HepG2 (cell line): ENCODE measurements around the gene SLC29A3. TPM values are rescaled to one million over a fixed set of nuclear protein-coding genes. Genes with fewer than 3 reads are reported as not detected.
A peak's percentile ranks its signal among the peaks of the same experiment; 100 is the strongest.

ENCODE experiments used
- BCL6 ChIP-seq: IDR thresholded peaks from 2 replicates; pipeline ENCODE4 v1.6.1; 2016; ENCODE audit warnings: missing genetic modification reagents, missing compliant biosample characterization
- CEBPB ChIP-seq: IDR thresholded peaks from 2 replicates; pipeline ENCODE4 v1.6.1; 2011; ENCODE audit warnings: low read depth, low read length, improper control_type of control experiment, borderline replicate concordance
- ELF3 ChIP-seq: IDR thresholded peaks from 2 replicates; pipeline ENCODE4 v1.6.1; 2016; ENCODE audit warnings: missing genetic modification reagents, missing compliant biosample characterization
- HIVEP1 ChIP-seq: sonication (generic); formaldehyde crosslinking; IDR thresholded peaks from 2 replicates; pipeline ENCODE4 v1.4.0; 2020; ENCODE audit warnings: mild to moderate bottlenecking, missing genetic modification reagents
- REPIN1 ChIP-seq: sonication (generic); formaldehyde crosslinking; IDR thresholded peaks from 2 replicates; pipeline ENCODE4 v1.8.0; 2022; ENCODE audit warnings: missing genetic modification reagents, low read depth, mild to moderate bottlenecking, borderline replicate concordance
- SRY ChIP-seq: sonication (generic); formaldehyde crosslinking; IDR thresholded peaks from 2 replicates; pipeline ENCODE4 v1.8.0; 2022; ENCODE audit warnings: mild to moderate bottlenecking, missing genetic modification reagents
- ZFAT ChIP-seq: sonication (generic); formaldehyde crosslinking; conservative IDR thresholded peaks from 2 replicates; pipeline ENCODE4 v1.8.1; 2023; ENCODE audit warnings: missing genetic modification reagents, inconsistent platforms
- ZNF138 ChIP-seq: sonication (generic); formaldehyde crosslinking; IDR thresholded peaks from 2 replicates; pipeline ENCODE4 v1.5.0; 2020; ENCODE audit warnings: mild to moderate bottlenecking, low read depth, missing genetic modification reagents
- ZNF3 ChIP-seq: IDR thresholded peaks from 2 replicates; pipeline ENCODE4 v1.7.0; 2017; ENCODE audit warnings: inconsistent platforms
- ZNF549 ChIP-seq: sonication (generic); formaldehyde crosslinking; IDR thresholded peaks from 2 replicates; pipeline ENCODE4 v1.5.0; 2020; ENCODE audit warnings: missing genetic modification reagents
- ZSCAN25 ChIP-seq: sonication (generic); formaldehyde crosslinking; IDR thresholded peaks from 2 replicates; pipeline ENCODE4 v1.8.0; 2022; ENCODE audit warnings: mild to moderate bottlenecking, missing genetic modification reagents
- polyA plus RNA-seq, 8 experiments: library from polyadenylated mRNA; depleted of rRNA in 3 of 8; stranded (reverse) in 7 of 8; unstranded in 1 of 8; fragments of >200 nt; fragmentation: Illumina TruSeq in 4 of 8; extraction: Trizol in 4 of 8; gene quantifications; 2 replicates each; pipeline versions ENCODE4 v1.2.1 to v1.2.3, GENCODE V29; 2011 to 2016; ENCODE audit warnings: low read depth in 4 of 8, missing spikeins in 1 of 8, mixed read lengths in 1 of 8; ENCODE audit not compliant: insufficient read depth in 1 of 8
- total RNA-seq, 5 experiments: library from RNA; depleted of rRNA; stranded (reverse); fragments of >200 nt; fragmentation: Illumina TruSeq; extraction: Trizol; gene quantifications; 2 replicates each; pipeline ENCODE4 v1.2.3, GENCODE V29; 2016; ENCODE audit warnings: low read depth in 1 of 5
- TF ChIP-seq, protein P1 (sequence below), 2 experiments: sonication (generic) in 1 of 2; formaldehyde crosslinking in 1 of 2; IDR thresholded peaks; 2 replicates each; pipeline versions ENCODE4 v1.4.0 to v1.6.1; 2018 to 2020; ENCODE audit warnings: missing genetic modification reagents in 2 of 2, borderline replicate concordance in 1 of 2, low read depth in 1 of 2, mild to moderate bottlenecking in 1 of 2, missing biosample characterization in 1 of 2
- TF ChIP-seq, protein P2 (sequence below): sonication (generic); formaldehyde crosslinking; IDR thresholded peaks from 2 replicates; pipeline ENCODE4 v1.4.0; 2020; ENCODE audit warnings: missing genetic modification reagents
- TF ChIP-seq, protein P3 (sequence below): sonication (generic); formaldehyde crosslinking; IDR thresholded peaks from 2 replicates; pipeline ENCODE4 v1.4.0; 2020; ENCODE audit warnings: mild to moderate bottlenecking, missing genetic modification reagents
- TF ChIP-seq, protein P4 (sequence below): sonication (generic); formaldehyde crosslinking; IDR thresholded peaks from 2 replicates; pipeline ENCODE4 v1.5.0; 2020; ENCODE audit warnings: mild to moderate bottlenecking, missing genetic modification reagents, borderline replicate concordance
- TF ChIP-seq, protein P5 (sequence below): sonication (generic); formaldehyde crosslinking; IDR thresholded peaks from 2 replicates; pipeline ENCODE4 v1.4.0; 2020; ENCODE audit warnings: missing genetic modification reagents
- TF ChIP-seq, protein P6 (sequence below): sonication (generic); formaldehyde crosslinking; IDR thresholded peaks from 2 replicates; pipeline ENCODE4 v1.4.0; 2020; ENCODE audit warnings: missing genetic modification reagents

The SLC29A3 gene
- total and polyA plus RNA-seq, 2 of the 13 experiments (the other 11 are each of a cell fraction or from before 2014, with no cell fraction given), result 8.6 to 11.8 TPM

DNA sequence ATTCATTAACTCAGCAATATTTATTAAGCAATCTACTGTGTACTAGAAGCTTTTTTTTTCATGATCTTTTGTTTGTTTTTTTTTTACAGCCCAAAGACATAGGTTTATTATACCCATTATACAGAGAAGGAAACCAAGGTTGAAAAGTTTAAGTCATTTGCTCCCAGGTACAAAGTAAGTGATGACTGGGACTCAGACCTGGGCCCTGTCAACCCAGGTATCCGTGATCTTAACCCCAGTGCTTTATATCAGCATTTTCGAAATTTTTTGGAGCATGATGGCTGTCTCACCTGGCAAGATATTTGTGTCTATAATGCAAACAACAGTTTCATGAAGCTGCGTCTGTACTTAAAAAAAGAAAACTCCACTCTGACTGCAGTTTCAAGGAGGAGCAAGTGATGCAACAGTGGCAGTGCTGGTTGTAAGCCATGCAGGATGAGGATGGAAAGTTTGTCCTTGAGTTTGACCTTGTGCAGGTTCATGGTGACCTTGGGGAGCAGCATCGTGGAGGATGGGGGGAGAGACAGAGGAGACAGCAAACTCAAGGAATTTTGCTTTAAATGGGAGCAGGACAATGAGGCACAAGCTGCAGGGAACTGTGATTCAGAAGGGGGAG, 11.8 kb downstream of the SLC29A3 start (continued):
- TF ChIP-seq, protein P1, sequence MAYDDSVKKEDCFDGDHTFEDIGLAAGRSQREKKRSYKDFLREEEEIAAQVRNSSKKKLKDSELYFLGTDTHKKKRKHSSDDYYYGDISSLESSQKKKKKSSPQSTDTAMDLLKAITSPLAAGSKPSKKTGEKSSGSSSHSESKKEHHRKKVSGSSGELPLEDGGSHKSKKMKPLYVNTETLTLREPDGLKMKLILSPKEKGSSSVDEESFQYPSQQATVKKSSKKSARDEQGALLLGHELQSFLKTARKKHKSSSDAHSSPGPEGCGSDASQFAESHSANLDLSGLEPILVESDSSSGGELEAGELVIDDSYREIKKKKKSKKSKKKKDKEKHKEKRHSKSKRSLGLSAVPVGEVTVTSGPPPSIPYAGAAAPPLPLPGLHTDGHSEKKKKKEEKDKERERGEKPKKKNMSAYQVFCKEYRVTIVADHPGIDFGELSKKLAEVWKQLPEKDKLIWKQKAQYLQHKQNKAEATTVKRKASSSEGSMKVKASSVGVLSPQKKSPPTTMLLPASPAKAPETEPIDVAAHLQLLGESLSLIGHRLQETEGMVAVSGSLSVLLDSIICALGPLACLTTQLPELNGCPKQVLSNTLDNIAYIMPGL (CRISPR knock-in tag; IDR thresholded peaks at IDR 0.05; ENCODE audit: borderline replicate concordance in 1 of 2, low read depth in 1 of 2), result no peak
- TF ChIP-seq ZFAT (CRISPR knock-in tag) (no peak), SRY (CRISPR knock-in tag) (no peak), CEBPB (peak; percentile 42; the same call in 1 of the 2 replicates), ZNF3 (CRISPR knock-in tag) (no peak), REPIN1 (CRISPR knock-in tag) (no peak), ELF3 (CRISPR knock-in tag) (no peak), HIVEP1 (CRISPR knock-in tag) (no peak), ZNF138 (CRISPR knock-in tag) (no peak), ZNF549 (CRISPR knock-in tag) (no peak), BCL6 (CRISPR knock-in tag) (peak; percentile 27; the same call in 1 of the 2 replicates), ZSCAN25 (CRISPR knock-in tag) (no peak)
- TF ChIP-seq, protein P2, sequence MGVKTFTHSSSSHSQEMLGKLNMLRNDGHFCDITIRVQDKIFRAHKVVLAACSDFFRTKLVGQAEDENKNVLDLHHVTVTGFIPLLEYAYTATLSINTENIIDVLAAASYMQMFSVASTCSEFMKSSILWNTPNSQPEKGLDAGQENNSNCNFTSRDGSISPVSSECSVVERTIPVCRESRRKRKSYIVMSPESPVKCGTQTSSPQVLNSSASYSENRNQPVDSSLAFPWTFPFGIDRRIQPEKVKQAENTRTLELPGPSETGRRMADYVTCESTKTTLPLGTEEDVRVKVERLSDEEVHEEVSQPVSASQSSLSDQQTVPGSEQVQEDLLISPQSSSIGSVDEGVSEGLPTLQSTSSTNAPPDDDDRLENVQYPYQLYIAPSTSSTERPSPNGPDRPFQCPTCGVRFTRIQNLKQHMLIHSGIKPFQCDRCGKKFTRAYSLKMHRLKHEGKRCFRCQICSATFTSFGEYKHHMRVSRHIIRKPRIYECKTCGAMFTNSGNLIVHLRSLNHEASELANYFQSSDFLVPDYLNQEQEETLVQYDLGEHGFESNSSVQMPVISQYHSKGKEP (CRISPR knock-in tag), result no peak
- TF ChIP-seq, protein P3, sequence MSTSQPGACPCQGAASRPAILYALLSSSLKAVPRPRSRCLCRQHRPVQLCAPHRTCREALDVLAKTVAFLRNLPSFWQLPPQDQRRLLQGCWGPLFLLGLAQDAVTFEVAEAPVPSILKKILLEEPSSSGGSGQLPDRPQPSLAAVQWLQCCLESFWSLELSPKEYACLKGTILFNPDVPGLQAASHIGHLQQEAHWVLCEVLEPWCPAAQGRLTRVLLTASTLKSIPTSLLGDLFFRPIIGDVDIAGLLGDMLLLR, result no peak
- TF ChIP-seq, protein P4, sequence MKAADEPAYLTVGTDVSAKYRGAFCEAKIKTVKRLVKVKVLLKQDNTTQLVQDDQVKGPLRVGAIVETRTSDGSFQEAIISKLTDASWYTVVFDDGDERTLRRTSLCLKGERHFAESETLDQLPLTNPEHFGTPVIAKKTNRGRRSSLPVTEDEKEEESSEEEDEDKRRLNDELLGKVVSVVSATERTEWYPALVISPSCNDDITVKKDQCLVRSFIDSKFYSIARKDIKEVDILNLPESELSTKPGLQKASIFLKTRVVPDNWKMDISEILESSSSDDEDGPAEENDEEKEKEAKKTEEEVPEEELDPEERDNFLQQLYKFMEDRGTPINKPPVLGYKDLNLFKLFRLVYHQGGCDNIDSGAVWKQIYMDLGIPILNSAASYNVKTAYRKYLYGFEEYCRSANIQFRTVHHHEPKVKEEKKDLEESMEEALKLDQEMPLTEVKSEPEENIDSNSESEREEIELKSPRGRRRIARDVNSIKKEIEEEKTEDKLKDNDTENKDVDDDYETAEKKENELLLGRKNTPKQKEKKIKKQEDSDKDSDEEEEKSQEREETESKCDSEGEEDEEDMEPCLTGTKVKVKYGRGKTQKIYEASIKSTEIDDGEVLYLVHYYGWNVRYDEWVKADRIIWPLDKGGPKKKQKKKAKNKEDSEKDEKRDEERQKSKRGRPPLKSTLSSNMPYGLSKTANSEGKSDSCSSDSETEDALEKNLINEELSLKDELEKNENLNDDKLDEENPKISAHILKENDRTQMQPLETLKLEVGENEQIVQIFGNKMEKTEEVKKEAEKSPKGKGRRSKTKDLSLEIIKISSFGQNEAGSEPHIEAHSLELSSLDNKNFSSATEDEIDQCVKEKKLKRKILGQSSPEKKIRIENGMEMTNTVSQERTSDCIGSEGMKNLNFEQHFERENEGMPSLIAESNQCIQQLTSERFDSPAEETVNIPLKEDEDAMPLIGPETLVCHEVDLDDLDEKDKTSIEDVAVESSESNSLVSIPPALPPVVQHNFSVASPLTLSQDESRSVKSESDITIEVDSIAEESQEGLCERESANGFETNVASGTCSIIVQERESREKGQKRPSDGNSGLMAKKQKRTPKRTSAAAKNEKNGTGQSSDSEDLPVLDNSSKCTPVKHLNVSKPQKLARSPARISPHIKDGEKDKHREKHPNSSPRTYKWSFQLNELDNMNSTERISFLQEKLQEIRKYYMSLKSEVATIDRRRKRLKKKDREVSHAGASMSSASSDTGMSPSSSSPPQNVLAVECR (CRISPR knock-in tag), result no peak
- TF ChIP-seq, protein P5, sequence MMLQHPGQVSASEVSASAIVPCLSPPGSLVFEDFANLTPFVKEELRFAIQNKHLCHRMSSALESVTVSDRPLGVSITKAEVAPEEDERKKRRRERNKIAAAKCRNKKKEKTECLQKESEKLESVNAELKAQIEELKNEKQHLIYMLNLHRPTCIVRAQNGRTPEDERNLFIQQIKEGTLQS (CRISPR knock-in tag), result 0 out of 2 replicates have a peak, but pooled peaks have one; percentile 16
- TF ChIP-seq, protein P6, sequence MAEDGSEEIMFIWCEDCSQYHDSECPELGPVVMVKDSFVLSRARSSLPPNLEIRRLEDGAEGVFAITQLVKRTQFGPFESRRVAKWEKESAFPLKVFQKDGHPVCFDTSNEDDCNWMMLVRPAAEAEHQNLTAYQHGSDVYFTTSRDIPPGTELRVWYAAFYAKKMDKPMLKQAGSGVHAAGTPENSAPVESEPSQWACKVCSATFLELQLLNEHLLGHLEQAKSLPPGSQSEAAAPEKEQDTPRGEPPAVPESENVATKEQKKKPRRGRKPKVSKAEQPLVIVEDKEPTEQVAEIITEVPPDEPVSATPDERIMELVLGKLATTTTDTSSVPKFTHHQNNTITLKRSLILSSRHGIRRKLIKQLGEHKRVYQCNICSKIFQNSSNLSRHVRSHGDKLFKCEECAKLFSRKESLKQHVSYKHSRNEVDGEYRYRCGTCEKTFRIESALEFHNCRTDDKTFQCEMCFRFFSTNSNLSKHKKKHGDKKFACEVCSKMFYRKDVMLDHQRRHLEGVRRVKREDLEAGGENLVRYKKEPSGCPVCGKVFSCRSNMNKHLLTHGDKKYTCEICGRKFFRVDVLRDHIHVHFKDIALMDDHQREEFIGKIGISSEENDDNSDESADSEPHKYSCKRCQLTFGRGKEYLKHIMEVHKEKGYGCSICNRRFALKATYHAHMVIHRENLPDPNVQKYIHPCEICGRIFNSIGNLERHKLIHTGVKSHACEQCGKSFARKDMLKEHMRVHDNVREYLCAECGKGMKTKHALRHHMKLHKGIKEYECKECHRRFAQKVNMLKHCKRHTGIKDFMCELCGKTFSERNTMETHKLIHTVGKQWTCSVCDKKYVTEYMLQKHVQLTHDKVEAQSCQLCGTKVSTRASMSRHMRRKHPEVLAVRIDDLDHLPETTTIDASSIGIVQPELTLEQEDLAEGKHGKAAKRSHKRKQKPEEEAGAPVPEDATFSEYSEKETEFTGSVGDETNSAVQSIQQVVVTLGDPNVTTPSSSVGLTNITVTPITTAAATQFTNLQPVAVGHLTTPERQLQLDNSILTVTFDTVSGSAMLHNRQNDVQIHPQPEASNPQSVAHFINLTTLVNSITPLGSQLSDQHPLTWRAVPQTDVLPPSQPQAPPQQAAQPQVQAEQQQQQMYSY (CRISPR knock-in tag), result no peak
